Endodermal cell (in vitro differentiated cells): ENCODE data around the gene ATP8B1. TPM values are rescaled to one million over a fixed set of nuclear protein-coding genes. Genes with fewer than 3 reads are reported as not detected.
A peak's percentile ranks its signal among the peaks of the same experiment; 100 is the strongest.

ENCODE experiments used
- DNase-seq: peaks from one replicate; pipeline ENCODE4 v3.0.0-alpha.2; 2017
- H3K27ac ChIP-seq: 2 replicates; pipeline ENCODE4 v1.5.1; 2013; ENCODE audit warnings: mild to moderate bottlenecking, low read depth, low read length, moderate library complexity
- H3K27me3 ChIP-seq: 2 replicates; pipeline ENCODE4 v1.6.1; 2013; ENCODE audit warnings: mild to moderate bottlenecking, low read length, moderate library complexity; ENCODE audit not compliant: insufficient read depth, control insufficient read depth, poor library complexity, severe bottlenecking
- H3K36me3 ChIP-seq: 2 replicates; pipeline ENCODE4 v1.7.0; 2013; ENCODE audit warnings: mild to moderate bottlenecking, low read length, moderate library complexity; ENCODE audit not compliant: control insufficient read depth, insufficient read depth
- H3K4me1 ChIP-seq: one replicate; pipeline ENCODE4 v1.7.0; 2013; ENCODE audit warnings: low read length; ENCODE audit not compliant: control insufficient read depth, insufficient read depth
- H3K4me3 ChIP-seq: 2 replicates; pipeline ENCODE4 v1.5.1; 2013; ENCODE audit warnings: mild to moderate bottlenecking, low read length, moderate library complexity
- H3K9ac ChIP-seq: 2 replicates; pipeline ENCODE4 v1.6.1; 2013; ENCODE audit warnings: mild to moderate bottlenecking, low read length, moderate library complexity; ENCODE audit not compliant: poor library complexity, severe bottlenecking; ENCODE audit errors: extremely low read depth
- H3K9me3 ChIP-seq: 2 replicates; pipeline ENCODE4 v1.6.1; 2013; ENCODE audit warnings: mild to moderate bottlenecking, low read length, moderate library complexity; ENCODE audit not compliant: control insufficient read depth
- H3K27ac Mint-ChIP-seq: 2 replicates; pipeline ENCODE4 v1.8.0; 2020; ENCODE audit warnings: mixed read lengths
- H3K27me3 Mint-ChIP-seq: 2 replicates; pipeline ENCODE4 v1.8.0; 2021; ENCODE audit warnings: mild to moderate bottlenecking, mixed read lengths; ENCODE audit not compliant: insufficient read depth
- H3K36me3 Mint-ChIP-seq: 2 replicates; pipeline ENCODE4 v1.8.0; 2020; ENCODE audit warnings: low read depth, mixed read lengths
- H3K4me1 Mint-ChIP-seq: 2 replicates; pipeline ENCODE4 v1.8.0; 2020; ENCODE audit warnings: mixed read lengths
- H3K4me3 Mint-ChIP-seq: 2 replicates; pipeline ENCODE4 v1.8.0; 2020; ENCODE audit warnings: mild to moderate bottlenecking, moderate library complexity, mixed read lengths
- H3K9me3 Mint-ChIP-seq: 2 replicates; pipeline ENCODE4 v1.8.0; 2020; ENCODE audit warnings: mild to moderate bottlenecking, mixed read lengths
- WGBS, 2 experiments: methylation state at CpG; one replicate each; pipeline versions ENCODE4 v1.1.5 to v1.1.7; 2013; ENCODE audit warnings: missing lambda C conversion rate in 2 of 2, mixed read lengths in 1 of 2; ENCODE audit not compliant: insufficient coverage in 1 of 2, insufficient read length in 1 of 2; 5-methylcytosine and 5-hydroxymethylcytosine counted together
- total RNA-seq, 2 donors: library from RNA; stranded (reverse); fragmentation: NEBNext Ultra II Directional in 1 of 2; extraction: Animal tissue kit (Norgen Biotek cat#: 25700) in 1 of 2; gene quantifications; 2 replicates in 1 of 2; 3 replicates in 1 of 2; pipeline ENCODE4 v1.2.1, GENCODE V29; 2021
- TF ChIP-seq, protein P1 (sequence below): fragments of 200-600 bp; sonication (generic); conservative IDR thresholded peaks from 2 replicates; pipeline ENCODE4 v1.5.0; 2021; ENCODE audit warnings: antibody characterized with exemption, mild to moderate bottlenecking

Gene ATP8B1
- total RNA-seq, 2 donors from 2014 or later: 1.7 to 13.5 TPM

DNA sequence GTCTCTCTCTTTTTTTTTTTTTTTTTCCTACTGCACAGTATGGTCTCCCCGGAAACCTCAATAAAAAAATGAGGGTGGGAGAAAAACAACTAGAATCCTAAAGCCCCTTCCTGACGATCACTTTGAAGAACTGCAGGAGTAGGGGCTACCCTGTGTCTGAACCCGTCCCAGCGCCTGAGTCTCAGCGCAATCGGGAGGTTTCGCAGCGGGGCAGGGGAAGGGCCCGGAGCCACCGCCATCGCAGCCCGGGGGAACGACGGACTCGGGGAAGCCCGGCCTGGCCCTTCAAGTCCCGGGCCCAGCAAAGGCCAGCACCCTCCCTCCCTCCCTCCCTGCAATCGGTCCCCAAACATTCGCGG is 181.9 kb downstream of the ATP8B1 start:
- Histone ChIP-seq H3K27ac (peak overlapping the region; percentile 84), H3K27me3 (no peaks in the 10 kb centered on the region), H3K4me3 (peak overlapping the region; percentile 97), H3K36me3 (peaks cover 34% of the 10 kb centered on the region), H3K4me1 (peaks cover 12% of the 10 kb centered on the region), H3K9me3 (no peaks in the 10 kb centered on the region), H3K9ac (peak overlapping the region; percentile 91)
- TF ChIP-seq, protein P1, sequence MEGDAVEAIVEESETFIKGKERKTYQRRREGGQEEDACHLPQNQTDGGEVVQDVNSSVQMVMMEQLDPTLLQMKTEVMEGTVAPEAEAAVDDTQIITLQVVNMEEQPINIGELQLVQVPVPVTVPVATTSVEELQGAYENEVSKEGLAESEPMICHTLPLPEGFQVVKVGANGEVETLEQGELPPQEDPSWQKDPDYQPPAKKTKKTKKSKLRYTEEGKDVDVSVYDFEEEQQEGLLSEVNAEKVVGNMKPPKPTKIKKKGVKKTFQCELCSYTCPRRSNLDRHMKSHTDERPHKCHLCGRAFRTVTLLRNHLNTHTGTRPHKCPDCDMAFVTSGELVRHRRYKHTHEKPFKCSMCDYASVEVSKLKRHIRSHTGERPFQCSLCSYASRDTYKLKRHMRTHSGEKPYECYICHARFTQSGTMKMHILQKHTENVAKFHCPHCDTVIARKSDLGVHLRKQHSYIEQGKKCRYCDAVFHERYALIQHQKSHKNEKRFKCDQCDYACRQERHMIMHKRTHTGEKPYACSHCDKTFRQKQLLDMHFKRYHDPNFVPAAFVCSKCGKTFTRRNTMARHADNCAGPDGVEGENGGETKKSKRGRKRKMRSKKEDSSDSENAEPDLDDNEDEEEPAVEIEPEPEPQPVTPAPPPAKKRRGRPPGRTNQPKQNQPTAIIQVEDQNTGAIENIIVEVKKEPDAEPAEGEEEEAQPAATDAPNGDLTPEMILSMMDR: no peak
- DNase-seq: no peak
- H3K27ac Mint-ChIP-seq: peak overlapping the region; percentile 99
- no peaks in the 10 kb centered on the region for H3K9me3 Mint-ChIP-seq
- peak overlapping the region; percentile 93 for H3K4me3 Mint-ChIP-seq
- WGBS, 2 experiments: 0% methylated on average over 12 to 20 of the region's 20 CpGs
- peaks cover 5% of the 10 kb centered on the region for H3K4me1 Mint-ChIP-seq
- H3K36me3 Mint-ChIP-seq: peaks cover 27% of the 10 kb centered on the region
- no peaks in the 10 kb centered on the region for H3K27me3 Mint-ChIP-seq

DNA sequence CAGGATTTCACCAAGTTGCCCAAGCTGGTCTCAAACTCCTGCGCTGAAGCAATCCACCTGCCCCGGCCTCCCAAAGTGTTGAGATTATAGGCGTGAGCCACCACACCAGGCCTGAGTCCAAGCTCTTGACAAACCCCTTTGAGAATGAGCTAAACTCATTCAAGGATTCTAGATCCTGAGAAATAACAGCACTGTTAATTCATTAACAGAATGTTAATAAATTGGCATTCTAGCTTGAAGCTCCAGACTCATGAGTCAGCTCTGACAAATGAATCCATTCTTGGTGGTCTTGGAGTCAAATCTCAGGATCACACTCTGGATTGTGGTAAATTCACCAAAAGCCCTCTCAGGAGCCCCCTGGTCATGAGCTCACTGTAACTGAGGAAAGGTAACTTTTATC is 183.2 kb downstream of the ATP8B1 start:
- no peak overlapping the region for H3K9ac ChIP-seq
- Mint-ChIP-seq H3K36me3 (peaks cover 34% of the 10 kb centered on the region), H3K4me3 (peak overlapping the region; percentile 93), H3K27ac (peak overlapping the region; percentile 56), H3K4me1 (peaks cover 5% of the 10 kb centered on the region), H3K9me3 (no peaks in the 10 kb centered on the region), H3K27me3 (no peaks in the 10 kb centered on the region)
- DNase-seq: no peak
- peaks cover 12% of the 10 kb centered on the region for H3K4me1 ChIP-seq
- H3K9me3 ChIP-seq: no peaks in the 10 kb centered on the region
- H3K27ac ChIP-seq: no peak overlapping the region
- TF ChIP-seq, protein P1: no peak
- no peaks in the 10 kb centered on the region for H3K27me3 ChIP-seq
- peak overlapping the region; percentile 97 for H3K4me3 ChIP-seq
- peaks cover 42% of the 10 kb centered on the region for H3K36me3 ChIP-seq
- 91 to 97% methylated on average over 3 of the region's 3 CpGs for WGBS, 2 experiments

DNA sequence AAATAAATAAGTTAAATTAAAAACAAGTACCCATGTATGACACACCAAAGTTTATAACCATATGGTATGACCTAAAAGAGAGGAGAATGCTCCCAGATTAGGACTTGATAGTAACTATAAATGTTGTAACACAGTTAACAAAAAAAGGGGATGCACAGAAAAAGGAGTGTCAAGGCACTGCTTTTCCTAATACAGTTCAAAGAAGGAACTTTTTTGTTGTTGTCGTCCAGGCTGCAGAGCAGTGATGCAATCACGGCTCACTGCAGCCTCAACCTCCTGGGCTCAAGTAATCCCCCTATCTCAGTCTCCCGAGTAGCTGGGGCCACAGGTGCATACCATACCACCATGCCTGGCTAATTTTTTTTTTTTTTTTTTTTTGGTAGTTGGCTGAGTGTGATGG is 184.2 kb downstream of the ATP8B1 start:
- Mint-ChIP-seq H3K27me3 (no peaks in the 10 kb centered on the region), H3K9me3 (no peaks in the 10 kb centered on the region), H3K27ac (no peak overlapping the region), H3K4me1 (peaks cover 5% of the 10 kb centered on the region), H3K4me3 (no peak overlapping the region), H3K36me3 (peaks cover 39% of the 10 kb centered on the region)
- no peaks in the 10 kb centered on the region for H3K27me3 ChIP-seq
- H3K36me3 ChIP-seq: peaks cover 50% of the 10 kb centered on the region
- no peaks in the 10 kb centered on the region for H3K9me3 ChIP-seq
- H3K4me1 ChIP-seq: peaks cover 12% of the 10 kb centered on the region
- TF ChIP-seq, protein P1: no peak
- no peak overlapping the region for H3K4me3 ChIP-seq
- WGBS, 2 experiments: 87% methylated on average over 3 of the region's 3 CpGs; no CpG with 5 or more reads in 1 of the 2 experiments
- H3K9ac ChIP-seq: no peak overlapping the region
- no peak for DNase-seq
- no peak overlapping the region for H3K27ac ChIP-seq
